ENCODE data around the gene MEA1.

MEA1 gene

GRCh38 chr6:43013843-43014433 is at the start of gene MEA1, which contains the start of gene KLHDC3:
TSS of gene MEA1 (minus strand) at chr6:43013946. CDS start at chr6:43013813, 133 bp downstream.
TSS of gene KLHDC3 (plus strand) at chr6:43014249. CDS start at chr6:43017193, 2,944 bp downstream.
- no peak for TF ChIP-seq CTCF (IDR thresholded peaks at IDR 0.05; ENCODE audit: extremely low read depth, insufficient read depth, missing control alignments)
- in situ Hi-C loops (cut with MboI; ENCODE audit: low pct_unique_long_range_greater_than_20kb, low sequenced_read_pairs, unreplicated experiment): no loop called here
- peak; percentile 99 for DNase-seq (ENCODE audit: low spot score)

DNA sequence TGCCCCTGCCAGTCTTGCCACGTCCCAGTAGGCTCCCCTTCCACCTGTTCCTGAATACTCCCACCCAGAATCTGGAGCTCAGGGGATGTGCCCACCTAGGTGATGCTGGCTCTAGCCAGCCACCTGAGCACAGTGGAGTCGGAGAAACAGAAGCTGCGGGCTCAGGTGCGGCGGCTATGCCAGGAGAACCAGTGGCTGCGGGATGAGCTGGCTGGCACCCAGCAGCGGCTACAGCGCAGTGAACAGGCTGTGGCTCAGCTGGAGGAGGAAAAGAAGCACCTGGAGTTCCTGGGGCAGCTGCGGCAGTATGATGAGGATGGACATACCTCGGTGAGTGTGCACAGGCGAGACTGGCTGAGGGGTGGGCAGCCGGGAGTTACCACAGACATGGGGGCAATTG is 49.1 kb upstream of the MEA1 start:
- in situ Hi-C loops (cut with MboI; ENCODE audit: low pct_unique_long_range_greater_than_20kb, low sequenced_read_pairs, unreplicated experiment): no loop called here
- no peak for DNase-seq (ENCODE audit: low spot score)
- no peak for TF ChIP-seq CTCF (IDR thresholded peaks at IDR 0.05; ENCODE audit: extremely low read depth, insufficient read depth, missing control alignments)

DNA sequence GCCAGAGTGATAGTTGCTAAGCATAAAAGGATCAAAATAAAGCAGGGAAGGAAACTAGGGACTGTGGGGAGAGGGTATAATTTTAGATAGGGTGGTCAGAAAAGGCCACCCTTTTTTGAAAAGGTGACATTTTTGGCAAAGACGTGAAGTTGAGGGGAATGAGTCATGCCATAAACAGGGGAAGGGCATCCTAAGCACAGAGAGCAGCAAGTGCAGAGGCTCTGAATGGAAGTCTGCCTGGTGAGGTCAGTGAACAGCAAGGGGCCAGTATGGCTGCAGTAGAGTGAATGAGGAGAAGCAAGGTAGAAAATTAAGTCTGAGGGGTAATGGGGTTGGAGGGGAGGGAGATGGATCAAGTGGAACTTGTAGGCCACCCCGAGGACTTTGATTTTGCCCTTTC is 48.1 kb upstream of the MEA1 start:
- DNase-seq (ENCODE audit: low spot score): no peak
- no peak for TF ChIP-seq CTCF (IDR thresholded peaks at IDR 0.05; ENCODE audit: extremely low read depth, insufficient read depth, missing control alignments)
- in situ Hi-C loops (cut with MboI; ENCODE audit: low pct_unique_long_range_greater_than_20kb, low sequenced_read_pairs, unreplicated experiment): no loop called here

- DNase-seq (ENCODE audit: low spot score): no peak
- no peak for TF ChIP-seq CTCF (IDR thresholded peaks at IDR 0.05; ENCODE audit: extremely low read depth, insufficient read depth, missing control alignments)
- in situ Hi-C loops (cut with MboI; ENCODE audit: low pct_unique_long_range_greater_than_20kb, low sequenced_read_pairs, unreplicated experiment): no loop called here
Measured at GRCh38 chr6:43060755-43061633, 47.2 kb upstream of the MEA1 start.

DNA sequence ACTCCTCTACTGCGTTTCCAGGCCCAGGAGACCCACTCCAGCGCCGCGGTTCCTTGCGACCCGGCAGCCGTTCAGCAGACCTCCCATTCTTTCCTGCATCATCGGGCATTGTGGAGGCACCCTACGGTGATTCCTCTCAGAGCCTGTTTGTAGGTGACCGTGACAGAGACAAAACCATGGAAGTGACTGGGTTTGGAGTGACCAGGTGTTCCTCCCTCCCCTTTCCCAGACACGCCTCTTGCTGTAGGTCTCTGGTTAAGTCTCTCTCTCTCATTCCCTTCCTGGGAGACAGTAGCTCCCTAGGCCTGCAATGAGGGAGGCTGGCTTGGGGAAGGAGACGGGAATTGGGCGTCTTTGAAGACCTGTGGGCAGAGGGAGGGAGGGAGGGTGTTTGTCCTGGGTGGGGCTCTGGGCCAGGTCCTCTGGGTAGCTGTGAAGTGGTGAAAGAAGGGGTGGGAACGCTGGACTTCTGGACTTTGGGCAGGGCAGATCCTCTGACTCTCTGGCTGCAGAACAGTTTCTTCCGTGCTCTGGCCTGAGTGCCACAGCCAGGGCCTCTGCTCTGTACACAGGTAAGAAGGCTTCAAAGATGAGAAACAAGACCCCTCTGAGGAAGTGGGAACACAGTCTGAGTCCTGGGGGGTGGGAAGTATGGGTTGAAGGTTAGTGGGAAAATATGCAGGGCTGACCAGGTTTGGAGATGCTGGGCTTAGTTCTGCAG is 46.4 kb upstream of the MEA1 start:
- TF ChIP-seq CTCF (IDR thresholded peaks at IDR 0.05; ENCODE audit: extremely low read depth, insufficient read depth, missing control alignments): no peak
- no peak for DNase-seq (ENCODE audit: low spot score)
- in situ Hi-C loops (cut with MboI; ENCODE audit: low pct_unique_long_range_greater_than_20kb, low sequenced_read_pairs, unreplicated experiment): no loop called here

DNA sequence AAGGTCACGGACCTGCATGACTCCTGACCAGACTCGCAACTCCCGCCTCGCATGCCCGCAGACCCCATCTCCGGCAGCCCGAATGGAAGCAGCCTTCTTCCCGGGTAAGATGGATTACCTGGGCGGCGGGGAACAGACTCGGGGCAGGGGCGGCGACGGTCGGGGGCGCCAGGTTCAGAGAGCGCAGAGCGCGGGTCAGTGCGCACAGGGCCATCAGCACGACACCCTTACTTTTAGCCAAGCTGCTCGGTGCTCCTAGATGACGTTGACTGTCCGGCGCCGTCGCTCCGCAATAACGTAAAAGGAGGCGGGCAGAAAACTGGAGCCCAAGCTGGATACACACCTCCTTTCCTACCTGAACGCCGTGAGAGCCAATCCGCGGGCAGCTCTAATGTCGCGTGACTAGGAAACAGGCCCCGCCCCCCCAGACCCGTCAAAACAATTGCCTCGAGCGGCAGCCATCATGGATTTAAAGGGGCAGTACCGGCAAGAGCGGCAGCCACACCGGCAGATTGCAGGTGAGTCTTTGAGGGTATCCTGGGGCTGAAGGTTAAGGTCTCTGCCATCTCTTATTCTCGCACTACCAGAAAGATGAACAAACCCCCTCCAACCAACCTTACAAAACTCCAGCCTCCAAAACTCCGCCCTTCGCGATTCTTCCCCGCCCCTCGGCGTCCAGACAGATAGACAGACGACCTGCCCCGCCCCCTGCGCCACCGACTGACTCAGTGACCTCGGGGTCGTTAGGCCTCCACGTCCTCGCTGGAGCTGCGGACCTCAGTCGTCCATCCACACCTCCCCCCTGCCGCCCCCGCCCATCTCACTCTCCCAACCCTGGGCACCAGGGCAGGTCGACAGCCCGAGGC is 45.7 kb upstream of the MEA1 start, which contains the start of the genes KLC4 and MRPL2:
KLC4 (plus strand) TSS at position 464 of the 866 bp plus-strand sequence. CDS start 1,705 bp downstream, outside the sequence.
MRPL2 (minus strand) TSS at position 267 of the 866 bp plus-strand sequence; CDS start at position 214, 53 bp downstream.
- in situ Hi-C loops (cut with MboI; ENCODE audit: low pct_unique_long_range_greater_than_20kb, low sequenced_read_pairs, unreplicated experiment): no loop called here
- peak; percentile 99 for DNase-seq (ENCODE audit: low spot score)
- no peak for TF ChIP-seq CTCF (IDR thresholded peaks at IDR 0.05; ENCODE audit: extremely low read depth, insufficient read depth, missing control alignments)

All from GM13977 (cell line).